HG03064 (cell line): ENCODE data around the gene PRKACA.

ENCODE experiments used
- ATAC-seq: cut with Tn5 transposase; IDR thresholded peaks from one replicate; pipeline ENCODE4 v1.9.1; 2021; ENCODE audit warnings: low read depth; ENCODE audit not compliant: unreplicated experiment

Gene PRKACA

GRCh38 chr19:14118165-14119051 lies 846 bp upstream of the PRKACA start:
- ATAC-seq: no peak

DNA sequence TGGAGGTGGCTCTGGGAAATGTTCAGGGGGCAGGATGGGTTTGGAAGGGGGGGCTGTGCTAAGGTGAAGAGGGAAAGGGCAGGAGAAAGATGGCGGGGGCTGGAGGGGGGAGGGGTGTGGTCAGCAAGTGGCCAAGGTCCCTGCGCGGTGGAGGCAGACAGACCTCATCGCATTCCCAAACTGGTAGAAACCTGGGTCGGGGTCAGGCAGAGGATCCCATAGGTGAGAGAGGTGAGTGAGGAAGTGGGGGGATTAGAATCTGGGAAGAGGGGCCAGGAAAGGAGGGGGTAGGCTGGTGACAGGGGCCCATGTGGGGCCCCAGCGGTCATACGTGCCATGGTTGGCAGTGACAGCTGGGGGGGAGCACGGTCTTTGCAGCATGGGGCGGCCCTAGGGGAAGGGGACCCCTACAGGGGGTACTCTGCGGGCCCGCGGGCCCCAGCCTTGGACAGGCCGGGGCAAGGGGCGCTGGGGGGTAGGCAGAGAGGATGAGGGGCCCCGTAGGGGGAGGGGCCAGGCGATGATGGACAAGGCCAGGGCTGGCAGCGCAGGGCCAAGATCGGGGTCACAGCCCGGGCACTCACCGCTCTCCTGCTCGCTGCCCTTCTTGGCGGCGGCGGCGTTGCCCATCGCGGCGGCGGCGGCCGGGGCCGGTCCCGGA lies 514 bp downstream of the PRKACA start:
- no peak for ATAC-seq

GRCh38 chr19:14116525-14116917 lies 1.0 kb downstream of the PRKACA start:
- no peak for ATAC-seq

- ATAC-seq: no peak
Observed at GRCh38 chr19:14115756-14116155, 1.8 kb downstream of the PRKACA start.

GRCh38 chr19:14114854-14115253 lies 2.7 kb downstream of the PRKACA start:
- no peak for ATAC-seq

DNA sequence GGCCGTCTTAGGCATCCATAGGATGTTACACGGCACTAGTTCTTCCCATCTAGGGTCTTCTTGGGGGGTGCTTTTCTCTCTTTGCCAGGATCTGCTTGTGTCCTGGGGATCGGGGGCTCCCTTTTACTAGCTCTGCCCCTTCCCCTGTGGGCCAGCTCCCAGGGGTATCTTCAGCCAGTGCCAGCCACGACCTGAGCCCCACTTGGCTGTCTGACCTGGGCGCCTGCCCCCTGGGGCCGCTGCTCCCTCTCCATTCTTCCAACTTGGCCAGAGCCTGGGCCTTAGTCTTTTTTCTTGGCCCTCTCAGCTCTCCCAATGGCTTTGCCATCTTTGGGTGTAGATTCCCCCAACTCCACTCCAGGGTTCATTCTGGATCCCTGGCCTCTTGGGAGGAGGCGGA lies 3.1 kb downstream of the PRKACA start:
- ATAC-seq: no peak

DNA sequence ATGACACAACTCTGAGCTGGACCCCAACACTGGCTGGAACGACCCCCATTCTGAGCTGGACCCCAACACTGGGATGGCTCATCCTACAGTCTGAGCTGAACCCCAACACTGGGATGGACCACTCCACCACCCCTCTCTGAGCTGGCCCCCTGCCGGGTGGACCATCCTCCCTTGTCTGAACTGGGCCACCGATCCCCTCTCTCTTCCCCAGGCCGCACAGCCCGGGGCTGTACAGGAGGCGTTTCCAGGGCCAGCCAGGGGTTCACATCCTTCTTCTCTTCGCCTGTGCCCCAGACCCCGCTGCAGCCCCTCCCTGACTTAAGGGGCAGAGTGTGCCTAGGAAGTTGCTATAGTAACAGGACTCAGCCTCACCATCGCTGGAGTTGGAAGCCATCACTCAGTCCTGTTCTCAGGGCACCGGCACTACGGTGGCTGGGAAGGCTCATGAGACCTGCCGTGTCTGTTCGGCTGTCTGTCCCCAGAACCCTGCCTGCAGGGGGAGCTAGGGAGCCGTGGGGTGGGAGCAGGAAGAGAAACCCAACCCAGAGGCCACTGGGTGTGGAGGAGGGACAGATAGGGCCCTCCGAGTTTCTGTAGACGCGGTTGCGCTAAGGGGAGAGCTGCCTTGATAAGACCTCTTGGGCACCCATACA lies 3.7 kb downstream of the PRKACA start:
- no peak for ATAC-seq

GRCh38 chr19:14112809-14113385 lies 4.7 kb downstream of the PRKACA start:
- ATAC-seq: no peak

GRCh38 chr19:14112051-14112808 lies 5.3 kb downstream of the PRKACA start:
- ATAC-seq: no peak

GRCh38 chr19:14111486-14111885 lies 6.1 kb downstream of the PRKACA start:
- no peak for ATAC-seq

GRCh38 chr19:14110650-14111049 lies 6.9 kb downstream of the PRKACA start:
- ATAC-seq: no peak

GRCh38 chr19:14107581-14108461 lies 9.7 kb downstream of the PRKACA start:
- no peak for ATAC-seq

DNA sequence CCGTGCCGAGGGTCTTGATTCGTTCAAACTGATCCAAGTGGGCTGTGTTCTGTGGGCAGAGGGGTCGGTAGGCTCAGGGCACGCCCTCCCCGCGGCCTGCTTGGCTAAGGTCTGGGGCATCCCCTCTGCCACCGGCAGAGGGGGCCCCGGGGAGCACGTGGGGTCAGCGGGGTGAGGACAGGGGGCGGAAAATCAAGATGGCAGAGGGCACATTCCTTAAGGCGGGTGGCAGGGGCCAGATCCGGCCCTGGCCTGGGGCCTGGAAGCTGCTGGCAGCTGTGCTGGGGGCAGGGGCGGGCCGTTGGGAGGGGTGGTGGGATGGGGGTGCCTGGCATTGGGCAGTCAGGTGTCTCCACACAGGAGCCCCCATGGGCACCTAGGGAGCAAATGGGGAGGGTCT lies 10.7 kb downstream of the PRKACA start:
- no peak for ATAC-seq

- no peak for ATAC-seq
Observed at GRCh38 chr19:14105680-14106079, 11.9 kb downstream of the PRKACA start.

- no peak for ATAC-seq
Observed at GRCh38 chr19:14103310-14103709, 14.3 kb downstream of the PRKACA start.

DNA sequence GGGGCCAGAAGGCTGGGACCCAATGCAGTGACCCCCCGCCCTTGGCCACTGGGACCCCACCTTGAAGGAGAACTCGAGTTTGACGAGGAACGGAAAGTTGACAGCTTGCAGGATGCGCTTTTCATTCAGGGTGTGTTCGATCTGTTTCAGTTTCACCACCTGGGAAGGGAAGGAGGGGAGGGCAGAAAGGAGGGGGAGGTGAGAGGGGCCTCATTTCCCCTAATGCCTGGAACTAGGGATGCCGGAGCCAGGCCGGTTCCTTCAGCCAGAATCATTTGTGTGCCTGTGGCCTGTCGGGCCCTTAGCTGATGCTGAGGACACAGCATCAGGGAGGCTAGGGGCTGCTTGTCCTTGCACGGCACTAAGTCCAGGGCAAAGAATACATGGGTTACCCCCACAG lies 14.8 kb downstream of the PRKACA start:
- ATAC-seq: no peak

DNA sequence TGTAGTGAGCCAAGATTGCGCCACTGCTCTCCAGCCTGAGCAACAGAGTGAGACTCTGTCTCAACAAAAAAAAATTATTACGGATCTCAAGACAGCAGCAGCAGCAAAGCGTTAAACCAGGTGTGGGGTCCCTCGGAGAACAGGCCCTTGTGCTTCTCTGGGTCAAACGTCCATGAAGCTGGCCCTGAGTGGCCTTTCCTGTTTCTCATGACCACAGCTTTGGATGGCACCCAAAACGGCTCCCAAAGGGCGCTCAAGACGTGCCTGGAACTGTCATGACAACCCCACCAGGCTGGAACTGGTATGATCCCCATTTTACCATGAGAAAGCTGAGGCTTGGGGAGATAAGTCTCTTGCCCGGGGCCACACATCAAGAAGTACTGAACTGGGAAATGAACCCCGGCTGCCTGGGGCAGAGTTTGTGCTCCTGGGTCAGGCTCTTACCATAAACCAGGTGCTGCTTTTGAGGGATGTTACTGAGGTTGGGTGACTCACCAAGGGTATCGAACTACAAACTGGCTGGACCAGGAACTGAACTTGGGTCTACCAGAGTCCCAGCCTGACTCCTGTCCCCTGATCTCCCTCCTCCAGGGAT lies 15.4 kb downstream of the PRKACA start:
- ATAC-seq: no peak

GRCh38 chr19:14101003-14101545 lies 16.5 kb downstream of the PRKACA start:
- no peak for ATAC-seq
